Activated effector memory CD4-positive, alpha-beta T cell treated with anti-CD3 and anti-CD28 coated beads, Interleukin-2, amount 50 U/mL, for 16 hours (primary cell): ENCODE data around the gene CCL17.
"Not testable (repeated sequence)": the region's sequence is repeated elsewhere in the genome, so short reads cannot be mapped to it uniquely, and the experiment has no call there.

Experiments
- DNase-seq: peaks from one replicate; pipeline ENCODE4 v3.0.0-alpha.2; 2020

CCL17 gene

GRCh38 chr16:57435838-57436237 lies 31.3 kb downstream of the CCL17 start:
- no peak for DNase-seq

GRCh38 chr16:57439947-57440346 lies 35.4 kb downstream of the CCL17 start:
- not testable (repeated sequence) for DNase-seq

GRCh38 chr16:57440551-57440950 lies 36.0 kb downstream of the CCL17 start:
- DNase-seq, result not testable (repeated sequence)

GRCh38 chr16:57444711-57445110 lies 40.1 kb downstream of the CCL17 start:
- DNase-seq, result no peak

- no peak for DNase-seq
Observed at GRCh38 chr16:57445510-57445909, 40.9 kb downstream of the CCL17 start.

GRCh38 chr16:57446531-57447185 lies 42.1 kb downstream of the CCL17 start:
- DNase-seq, result no peak

GRCh38 chr16:57447186-57447962 lies 42.8 kb downstream of the CCL17 start, which contains the start of the genes CIAPIN1 and COQ9:
TSS of gene CIAPIN1 (minus strand) at chr16:57447385. CDS start at chr16:57440928, 6,457 bp downstream.
TSS of gene COQ9 (plus strand) at chr16:57447479. CDS start at chr16:57447506, 27 bp downstream.
- peak; percentile 97 for DNase-seq

- no peak for DNase-seq
Observed at GRCh38 chr16:57452021-57452420, 47.5 kb downstream of the CCL17 start.

GRCh38 chr16:57462209-57462977 lies 57.8 kb downstream of the CCL17 start, which contains the start of gene POLR2C:
TSS of gene POLR2C (plus strand) at chr16:57462679. CDS start at chr16:57462725, 46 bp downstream.
- peak; percentile 98 for DNase-seq

- no peak for DNase-seq
Observed at GRCh38 chr16:57462978-57463362, 58.4 kb downstream of the CCL17 start.

GRCh38 chr16:57464523-57464922 lies 60.0 kb downstream of the CCL17 start:
- no peak for DNase-seq
